ENCODE measurements around the gene DCHS2. TPM values are rescaled to one million over a fixed set of nuclear protein-coding genes. Genes with fewer than 3 reads are reported as not detected.

DCHS2 gene
- total RNA-seq, 2 donors from 2014 or later, result 0.13 to 0.24 TPM

DNA sequence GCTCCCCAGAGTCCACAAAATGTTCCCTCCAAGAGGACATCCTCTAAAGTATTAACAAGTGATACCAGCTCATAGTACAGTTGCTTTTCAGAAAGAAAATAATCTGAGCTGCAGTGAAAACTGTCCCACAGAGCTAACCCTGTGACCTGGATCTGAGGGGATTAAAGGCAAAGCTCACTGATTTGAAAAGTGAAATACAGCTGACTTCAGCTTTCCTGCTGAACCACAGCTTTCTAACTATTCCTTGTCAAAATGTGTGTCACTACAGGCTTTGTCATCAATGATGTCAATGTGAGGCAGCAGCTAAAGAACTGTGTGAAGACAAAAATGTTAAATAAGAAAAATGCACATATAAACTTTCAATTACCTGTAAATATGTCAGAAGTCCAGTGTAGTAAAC, 36.9 kb downstream of the DCHS2 start:
- Mint-ChIP-seq H3K4me3 (no peak overlapping the region), H3K9me3 (no peaks in the 10 kb centered on the region), H3K4me1 (no peaks in the 10 kb centered on the region), H3K36me3 (ENCODE audit: low read depth) (no peaks in the 10 kb centered on the region), H3K27ac (no peak overlapping the region), H3K27me3 (ENCODE audit: insufficient read depth) (no peaks in the 10 kb centered on the region)
- no peak for DNase-seq
- H3K36me3 ChIP-seq (ENCODE audit: control insufficient read depth, insufficient read depth, low read length), result no peaks in the 10 kb centered on the region
- H3K9ac ChIP-seq (ENCODE audit: extremely low read depth, low read length, poor library complexity, severe bottlenecking), result no peak overlapping the region
- no peak overlapping the region for H3K27ac ChIP-seq (ENCODE audit: low read depth, low read length)
- H3K4me1 ChIP-seq (ENCODE audit: control insufficient read depth, insufficient read depth, low read length), result no peaks in the 10 kb centered on the region
- H3K27me3 ChIP-seq (ENCODE audit: control insufficient read depth, insufficient read depth, low read length, poor library complexity, severe bottlenecking), result no peaks in the 10 kb centered on the region
- H3K9me3 ChIP-seq (ENCODE audit: control insufficient read depth, low read length), result no peaks in the 10 kb centered on the region
- no peak overlapping the region for H3K4me3 ChIP-seq (ENCODE audit: low read length)
- TF ChIP-seq CTCF (conservative IDR thresholded peaks at IDR 0.05), result no peak

GRCh38 chr4:154452798-154453346, 38.7 kb downstream of the DCHS2 start:
- Histone ChIP-seq H3K36me3 (ENCODE audit: control insufficient read depth, insufficient read depth, low read length) (no peaks in the 10 kb centered on the region), H3K27ac (ENCODE audit: low read depth, low read length) (no peak overlapping the region), H3K27me3 (ENCODE audit: control insufficient read depth, insufficient read depth, low read length, poor library complexity, severe bottlenecking) (no peaks in the 10 kb centered on the region), H3K4me1 (ENCODE audit: control insufficient read depth, insufficient read depth, low read length) (no peaks in the 10 kb centered on the region), H3K4me3 (ENCODE audit: low read length) (no peak overlapping the region), H3K9me3 (ENCODE audit: control insufficient read depth, low read length) (no peaks in the 10 kb centered on the region), H3K9ac (ENCODE audit: extremely low read depth, low read length, poor library complexity, severe bottlenecking) (no peak overlapping the region)
- H3K9me3 Mint-ChIP-seq, result no peaks in the 10 kb centered on the region
- DNase-seq, result no peak
- no peaks in the 10 kb centered on the region for H3K27me3 Mint-ChIP-seq (ENCODE audit: insufficient read depth)
- TF ChIP-seq CTCF (conservative IDR thresholded peaks at IDR 0.05), result no peak
- H3K4me3 Mint-ChIP-seq, result no peak overlapping the region
- H3K36me3 Mint-ChIP-seq (ENCODE audit: low read depth), result no peaks in the 10 kb centered on the region
- no peak overlapping the region for H3K27ac Mint-ChIP-seq
- 88 to 96% methylated on average over 5 of the region's 5 CpGs for WGBS, 2 experiments (ENCODE audit: insufficient coverage in 1 of 2, insufficient read length in 1 of 2)
- H3K4me1 Mint-ChIP-seq, result no peaks in the 10 kb centered on the region

DNA sequence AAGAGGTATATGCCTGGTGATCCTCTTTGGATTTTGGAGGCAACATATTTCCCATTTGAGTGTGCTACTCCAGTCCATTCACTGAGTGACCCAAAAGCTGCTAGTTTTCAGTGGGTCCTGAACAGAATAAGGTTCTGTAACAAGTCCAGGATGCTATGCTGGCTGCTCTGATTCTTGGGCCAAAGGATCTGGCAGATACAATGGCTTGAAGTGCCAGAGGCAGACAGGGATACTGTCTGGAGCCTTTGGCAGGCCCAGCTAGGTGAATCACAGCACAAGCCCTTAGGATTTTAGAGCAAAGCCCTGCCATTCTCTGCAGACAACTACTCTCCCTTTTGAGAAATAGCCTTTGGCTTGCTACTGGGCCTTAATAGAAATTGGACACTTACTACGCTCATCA, 40.6 kb downstream of the DCHS2 start:
- no peaks in the 10 kb centered on the region for H3K27me3 ChIP-seq (ENCODE audit: control insufficient read depth, insufficient read depth, low read length, poor library complexity, severe bottlenecking)
- Mint-ChIP-seq H3K4me1 (no peaks in the 10 kb centered on the region), H3K36me3 (ENCODE audit: low read depth) (no peaks in the 10 kb centered on the region), H3K27me3 (ENCODE audit: insufficient read depth) (no peaks in the 10 kb centered on the region), H3K9me3 (no peaks in the 10 kb centered on the region), H3K27ac (no peak overlapping the region), H3K4me3 (no peak overlapping the region)
- H3K27ac ChIP-seq (ENCODE audit: low read depth, low read length), result no peak overlapping the region
- no peak for DNase-seq
- no peaks in the 10 kb centered on the region for H3K4me1 ChIP-seq (ENCODE audit: control insufficient read depth, insufficient read depth, low read length)
- no peak overlapping the region for H3K4me3 ChIP-seq (ENCODE audit: low read length)
- TF ChIP-seq CTCF (conservative IDR thresholded peaks at IDR 0.05), result no peak
- no peak overlapping the region for H3K9ac ChIP-seq (ENCODE audit: extremely low read depth, low read length, poor library complexity, severe bottlenecking)
- no peaks in the 10 kb centered on the region for H3K9me3 ChIP-seq (ENCODE audit: control insufficient read depth, low read length)
- no peaks in the 10 kb centered on the region for H3K36me3 ChIP-seq (ENCODE audit: control insufficient read depth, insufficient read depth, low read length)
- WGBS, 2 experiments (ENCODE audit: insufficient coverage in 1 of 2, insufficient read length in 1 of 2), result 100% methylated on average over 1 of the region's 1 CpG; no CpG with 5 or more reads in 1 of the 2 experiments
